Central memory CD8-positive, alpha-beta T cell (primary cell): ENCODE results near the gene ROR1.

ENCODE experiments used
- ATAC-seq: fragments of 150-1000 bp; cut with Tn5 transposase; replicated peaks from 2 replicates; pipeline ENCODE4 v1.10.0; 2022; ENCODE audit warnings: mild to moderate bottlenecking, moderate FRiP score, moderate number of reproducible peaks; ENCODE audit not compliant: poor library complexity, severe bottlenecking; ENCODE audit errors: extremely low read depth
- DNase-seq, 2 donors: peaks; one replicate each; pipeline ENCODE4 v3.0.0; 2021; ENCODE audit warnings: low spot score in 2 of 2
- H3K27ac Mint-ChIP-seq: one replicate; pipeline ENCODE4 v1.8.0; 2022; ENCODE audit warnings: low read depth, mild to moderate bottlenecking, moderate library complexity, mixed read lengths
- H3K27me3 Mint-ChIP-seq: one replicate; pipeline ENCODE4 v1.8.0; 2022; ENCODE audit warnings: mixed read lengths
- H3K36me3 Mint-ChIP-seq: one replicate; pipeline ENCODE4 v1.8.0; 2022; ENCODE audit warnings: mild to moderate bottlenecking, moderate library complexity, mixed read lengths; ENCODE audit not compliant: insufficient read depth
- H3K4me1 Mint-ChIP-seq: one replicate; pipeline ENCODE4 v1.8.0; 2022; ENCODE audit warnings: mixed read lengths
- H3K4me3 Mint-ChIP-seq: one replicate; pipeline ENCODE4 v1.8.0; 2022; ENCODE audit warnings: mild to moderate bottlenecking, moderate library complexity, mixed read lengths
- H3K9me3 Mint-ChIP-seq: one replicate; pipeline ENCODE4 v1.8.0; 2022; ENCODE audit warnings: mixed read lengths

ROR1 gene

GRCh38 chr1:63836830-63837229, 63.0 kb downstream of the ROR1 start:
- Mint-ChIP-seq H3K4me1 (no peaks in the 10 kb centered on the region), H3K9me3 (no peaks in the 10 kb centered on the region), H3K36me3 (no peaks in the 10 kb centered on the region), H3K27ac (no peak overlapping the region), H3K4me3 (no peak overlapping the region), H3K27me3 (peaks cover 29% of the 10 kb centered on the region)
- no peak for DNase-seq
- no peak for ATAC-seq

- H3K9me3 Mint-ChIP-seq: no peaks in the 10 kb centered on the region
- ATAC-seq (no peak), DNase-seq (no peak)
- H3K27me3 Mint-ChIP-seq: peaks cover 53% of the 10 kb centered on the region
- H3K4me1 Mint-ChIP-seq: no peaks in the 10 kb centered on the region
- no peaks in the 10 kb centered on the region for H3K36me3 Mint-ChIP-seq
- H3K27ac Mint-ChIP-seq: no peak overlapping the region
- no peak overlapping the region for H3K4me3 Mint-ChIP-seq
Measured at GRCh38 chr1:63843010-63843409, 69.2 kb downstream of the ROR1 start.

GRCh38 chr1:63843884-63844283, 70.1 kb downstream of the ROR1 start:
- Mint-ChIP-seq H3K27ac (no peak overlapping the region), H3K4me1 (no peaks in the 10 kb centered on the region), H3K27me3 (peaks cover 53% of the 10 kb centered on the region), H3K9me3 (no peaks in the 10 kb centered on the region), H3K4me3 (no peak overlapping the region), H3K36me3 (no peaks in the 10 kb centered on the region)
- ATAC-seq (no peak), DNase-seq (no peak)

- DNase-seq (no peak), ATAC-seq (no peak)
- H3K9me3 Mint-ChIP-seq: no peaks in the 10 kb centered on the region
- no peak overlapping the region for H3K27ac Mint-ChIP-seq
- H3K4me1 Mint-ChIP-seq: no peaks in the 10 kb centered on the region
- no peaks in the 10 kb centered on the region for H3K36me3 Mint-ChIP-seq
- H3K4me3 Mint-ChIP-seq: no peak overlapping the region
- peaks cover 59% of the 10 kb centered on the region for H3K27me3 Mint-ChIP-seq
Measured at GRCh38 chr1:63845346-63845745, 71.5 kb downstream of the ROR1 start.

- Mint-ChIP-seq H3K4me1 (no peaks in the 10 kb centered on the region), H3K27ac (no peak overlapping the region), H3K36me3 (no peaks in the 10 kb centered on the region), H3K4me3 (no peak overlapping the region), H3K9me3 (no peaks in the 10 kb centered on the region), H3K27me3 (peaks cover 52% of the 10 kb centered on the region)
- DNase-seq (no peak), ATAC-seq (no peak)
Measured at GRCh38 chr1:63847308-63847910, 73.6 kb downstream of the ROR1 start.

GRCh38 chr1:63848733-63849132, 74.9 kb downstream of the ROR1 start:
- Mint-ChIP-seq H3K9me3 (no peaks in the 10 kb centered on the region), H3K27me3 (peaks cover 40% of the 10 kb centered on the region), H3K4me3 (no peak overlapping the region), H3K36me3 (no peaks in the 10 kb centered on the region), H3K27ac (no peak overlapping the region), H3K4me1 (no peaks in the 10 kb centered on the region)
- DNase-seq (no peak), ATAC-seq (no peak)

GRCh38 chr1:63849149-63849548, 75.3 kb downstream of the ROR1 start:
- Mint-ChIP-seq H3K27me3 (peaks cover 35% of the 10 kb centered on the region), H3K36me3 (no peaks in the 10 kb centered on the region), H3K27ac (no peak overlapping the region), H3K4me1 (no peaks in the 10 kb centered on the region), H3K9me3 (no peaks in the 10 kb centered on the region), H3K4me3 (no peak overlapping the region)
- ATAC-seq (no peak), DNase-seq (no peak)

- DNase-seq (no peak), ATAC-seq (no peak)
- no peaks in the 10 kb centered on the region for H3K36me3 Mint-ChIP-seq
- peaks cover 8% of the 10 kb centered on the region for H3K9me3 Mint-ChIP-seq
- no peak overlapping the region for H3K27ac Mint-ChIP-seq
- H3K27me3 Mint-ChIP-seq: peaks cover 29% of the 10 kb centered on the region
- no peak overlapping the region for H3K4me3 Mint-ChIP-seq
- H3K4me1 Mint-ChIP-seq: no peaks in the 10 kb centered on the region
Measured at GRCh38 chr1:63854091-63854490, 80.3 kb downstream of the ROR1 start.

- no peak for ATAC-seq
- Mint-ChIP-seq H3K36me3 (no peaks in the 10 kb centered on the region), H3K4me1 (no peaks in the 10 kb centered on the region)
Measured at GRCh38 chr1:63855942-63856341, 82.1 kb downstream of the ROR1 start.

GRCh38 chr1:63856924-63857323, 83.1 kb downstream of the ROR1 start:
- Mint-ChIP-seq H3K27me3 (peaks cover 20% of the 10 kb centered on the region), H3K27ac (no peak overlapping the region), H3K4me3 (no peak overlapping the region), H3K9me3 (peaks cover 8% of the 10 kb centered on the region), H3K36me3 (no peaks in the 10 kb centered on the region), H3K4me1 (no peaks in the 10 kb centered on the region)
- ATAC-seq (no peak), DNase-seq (no peak)

More at GRCh38 chr1:63855942-63856341, 82.1 kb downstream of the ROR1 start:
- peaks cover 8% of the 10 kb centered on the region for H3K9me3 Mint-ChIP-seq
- DNase-seq: no peak
- no peak overlapping the region for H3K27ac Mint-ChIP-seq
- H3K4me3 Mint-ChIP-seq: no peak overlapping the region
- peaks cover 20% of the 10 kb centered on the region for H3K27me3 Mint-ChIP-seq

GRCh38 chr1:63857478-63857877, 83.7 kb downstream of the ROR1 start:
- DNase-seq (no peak), ATAC-seq (no peak)
- no peaks in the 10 kb centered on the region for H3K36me3 Mint-ChIP-seq
- no peak overlapping the region for H3K4me3 Mint-ChIP-seq
- no peaks in the 10 kb centered on the region for H3K4me1 Mint-ChIP-seq
- H3K27me3 Mint-ChIP-seq: peaks cover 23% of the 10 kb centered on the region
- H3K9me3 Mint-ChIP-seq: peaks cover 8% of the 10 kb centered on the region
- H3K27ac Mint-ChIP-seq: no peak overlapping the region

GRCh38 chr1:63858153-63858552, 84.3 kb downstream of the ROR1 start:
- no peak for DNase-seq
- Mint-ChIP-seq H3K27me3 (peaks cover 29% of the 10 kb centered on the region), H3K36me3 (no peaks in the 10 kb centered on the region), H3K4me3 (no peak overlapping the region), H3K9me3 (peaks cover 8% of the 10 kb centered on the region), H3K4me1 (no peaks in the 10 kb centered on the region), H3K27ac (no peak overlapping the region)
- ATAC-seq: no peak

GRCh38 chr1:63859480-63860275, 85.9 kb downstream of the ROR1 start:
- H3K36me3 Mint-ChIP-seq: no peaks in the 10 kb centered on the region
- peaks cover 8% of the 10 kb centered on the region for H3K9me3 Mint-ChIP-seq
- H3K4me3 Mint-ChIP-seq: no peak overlapping the region
- H3K4me1 Mint-ChIP-seq: no peaks in the 10 kb centered on the region
- ATAC-seq (no peak), DNase-seq (no peak)
- H3K27me3 Mint-ChIP-seq: peaks cover 29% of the 10 kb centered on the region
- H3K27ac Mint-ChIP-seq: no peak overlapping the region
